Activated CD4-positive, alpha-beta memory T cell treated with anti-CD3 and anti-CD28 coated beads, Interleukin-2, amount 10 ng/mL, durations not matched to agents 7 days and 5 days (primary cell): ENCODE data around the gene MRTFA. TPM values are rescaled to one million over a fixed set of nuclear protein-coding genes. Genes with fewer than 3 reads are reported as not detected.

Source experiments
- CTCF ChIA-PET: fragments of 350-600 bp; sonication (Branson Sonifier 250); formaldehyde crosslinking; loops from one replicate; lab custom pipeline; 2021; ENCODE audit warnings: antibody characterized with exemption, inconsistent platforms; lab: Charles Lee
- POLR2A ChIA-PET: fragments of 350-600 bp; sonication (Branson Sonifier 250); formaldehyde crosslinking; loops from one replicate; lab custom pipeline; 2021; ENCODE audit warnings: antibody characterized with exemption; lab: Charles Lee
- DNase-seq: peaks from one replicate; pipeline ENCODE4 v3.0.0-alpha.2; 2020
- H3K27ac Mint-ChIP-seq: one replicate; pipeline ENCODE4 v1.8.0; 2021; ENCODE audit warnings: mild to moderate bottlenecking, mixed read lengths
- H3K27me3 Mint-ChIP-seq: one replicate; pipeline ENCODE4 v1.8.0; 2021; ENCODE audit warnings: mixed read lengths
- H3K36me3 Mint-ChIP-seq: one replicate; pipeline ENCODE4 v1.8.0; 2021; ENCODE audit warnings: low read depth, mixed read lengths
- H3K4me1 Mint-ChIP-seq: one replicate; pipeline ENCODE4 v1.8.0; 2021; ENCODE audit warnings: mixed read lengths
- H3K4me3 Mint-ChIP-seq: one replicate; pipeline ENCODE4 v1.8.0; 2021; ENCODE audit warnings: mild to moderate bottlenecking, mixed read lengths
- H3K9me3 Mint-ChIP-seq: one replicate; pipeline ENCODE4 v1.8.0; 2021; ENCODE audit warnings: mixed read lengths
- total RNA-seq, 2 experiments: library from RNA; stranded (reverse); gene quantifications; one replicate each; pipeline ENCODE4 v1.2.3, GENCODE V29; 2021

MRTFA gene
- total RNA-seq, 2 experiments from 2014 or later = 58.5 to 61.5 TPM

DNA sequence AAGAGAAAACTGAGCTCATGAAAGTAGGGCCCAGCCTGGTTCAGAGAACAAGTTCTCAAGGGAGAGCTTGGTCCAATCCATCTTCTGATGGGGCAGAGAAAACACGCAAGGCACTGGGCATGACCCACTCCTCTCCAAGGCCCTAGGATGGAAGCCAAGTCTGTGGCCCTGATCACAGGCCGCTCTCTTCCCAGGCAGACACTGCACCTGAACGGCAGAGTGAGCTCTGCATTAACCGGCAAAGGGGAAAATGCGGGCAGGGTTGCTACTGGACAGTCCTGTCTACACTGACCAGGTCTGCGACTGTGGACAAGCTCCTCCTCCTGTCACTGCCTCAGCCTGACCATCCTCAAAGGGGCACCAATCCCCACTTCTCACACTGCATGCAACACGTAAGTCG, 216.8 kb downstream of the MRTFA start:
- no peak for DNase-seq
- peaks cover 57% of the 10 kb centered on the region for H3K36me3 Mint-ChIP-seq
- H3K27ac Mint-ChIP-seq = no peak overlapping the region
- peaks cover 19% of the 10 kb centered on the region for H3K4me1 Mint-ChIP-seq
- no peaks in the 10 kb centered on the region for H3K9me3 Mint-ChIP-seq
- no peak overlapping the region for H3K4me3 Mint-ChIP-seq
- CTCF ChIA-PET = no interaction called here
- POLR2A ChIA-PET = interaction anchor here (0.9 kb wide), 1 partner anchor 17 kb away, joined by 3 read pairs; no protein-coding TSS in a partner anchor
- no peaks in the 10 kb centered on the region for H3K27me3 Mint-ChIP-seq

GRCh38 chr22:40418366-40419201, 217.9 kb downstream of the MRTFA start:
- DNase-seq = no peak
- Mint-ChIP-seq H3K4me1 (peaks cover 25% of the 10 kb centered on the region), H3K9me3 (no peaks in the 10 kb centered on the region), H3K36me3 (peaks cover 63% of the 10 kb centered on the region), H3K4me3 (no peak overlapping the region), H3K27ac (no peak overlapping the region), H3K27me3 (no peaks in the 10 kb centered on the region)
- POLR2A ChIA-PET = interaction anchor here (0.9 to 1.1 kb wide), 3 partner anchors 18 to 228 kb away, joined by 3 read pairs; no protein-coding TSS in a partner anchor
- CTCF ChIA-PET = no interaction called here

DNA sequence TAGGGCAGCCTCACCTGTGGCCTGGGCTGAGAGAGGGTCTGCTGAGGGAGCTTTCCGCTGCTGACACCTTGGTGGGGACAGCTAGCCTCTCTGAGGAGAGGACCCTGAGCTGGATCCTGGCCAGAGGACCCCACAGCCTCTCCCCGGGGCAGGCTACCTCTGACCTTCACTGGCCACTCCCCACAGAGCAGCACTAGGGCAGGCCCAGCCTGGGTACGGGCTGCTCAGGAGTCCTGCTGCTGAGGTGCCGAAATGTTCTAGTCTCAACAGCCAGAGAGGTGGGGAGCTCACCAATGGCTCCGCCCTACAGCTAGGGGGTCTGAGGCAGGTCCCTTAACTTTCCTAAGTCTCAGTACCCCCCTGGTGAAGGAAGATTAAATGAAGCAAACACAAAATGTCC, 218.6 kb downstream of the MRTFA start:
- POLR2A ChIA-PET = interaction anchor here (1.0 kb wide), 1 partner anchor 229 kb away, joined by 3 read pairs; no protein-coding TSS in a partner anchor
- no peak overlapping the region for H3K27ac Mint-ChIP-seq

DNA sequence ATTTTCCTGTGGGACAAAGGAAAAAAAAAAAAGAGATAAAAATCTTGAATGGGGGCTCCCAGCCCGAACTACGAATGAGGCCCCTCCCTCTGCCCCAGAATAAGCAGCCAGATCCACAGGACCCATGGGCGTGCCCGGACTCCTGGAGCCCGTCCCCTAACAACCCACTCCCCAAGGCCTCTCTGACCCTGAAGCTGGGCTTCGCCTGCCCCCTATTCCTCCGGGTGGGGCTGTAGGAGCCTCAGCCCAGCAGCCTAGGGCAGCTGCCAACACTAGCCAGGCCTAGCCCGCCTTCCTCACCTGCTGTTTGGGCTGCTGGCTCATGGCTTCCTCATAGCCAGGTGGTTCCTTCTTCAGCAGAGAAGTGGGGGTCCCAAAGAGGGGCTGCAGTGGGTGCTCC, 219.5 kb downstream of the MRTFA start:
- Mint-ChIP-seq H3K4me3 (no peak overlapping the region), H3K27ac (no peak overlapping the region), H3K36me3 (peaks cover 55% of the 10 kb centered on the region)

More for the DNA sequence above, 218.6 kb downstream of the MRTFA start:
- Mint-ChIP-seq H3K9me3 (no peaks in the 10 kb centered on the region), H3K36me3 (peaks cover 56% of the 10 kb centered on the region), H3K27me3 (no peaks in the 10 kb centered on the region), H3K4me1 (peaks cover 25% of the 10 kb centered on the region), H3K4me3 (no peak overlapping the region)
- CTCF ChIA-PET = no interaction called here
- no peak for DNase-seq

DNA sequence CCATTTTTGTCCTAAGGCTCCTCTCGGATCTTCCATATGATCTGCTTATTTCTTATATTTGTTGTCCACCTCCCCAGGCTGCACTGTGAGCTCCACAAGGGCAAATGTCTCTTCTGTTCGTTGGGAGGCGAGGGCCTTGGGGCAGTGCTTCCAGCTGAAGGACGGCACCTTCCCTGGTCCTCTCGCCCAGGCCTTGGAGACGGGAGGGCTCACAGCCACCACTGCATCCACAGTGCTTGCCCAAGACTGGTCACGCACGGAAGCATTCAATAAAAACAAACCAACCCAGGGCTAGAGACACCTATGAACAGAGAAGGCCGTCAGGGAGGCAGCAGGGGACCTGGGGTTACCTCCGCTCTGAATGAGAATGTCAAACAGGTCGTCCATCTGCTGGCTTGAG, 219.9 kb downstream of the MRTFA start:
- ChIA-PET CTCF (no interaction called here), POLR2A (no interaction called here)
- H3K4me1 Mint-ChIP-seq = peaks cover 25% of the 10 kb centered on the region
- H3K4me3 Mint-ChIP-seq = no peak overlapping the region
- no peaks in the 10 kb centered on the region for H3K9me3 Mint-ChIP-seq
- peaks cover 54% of the 10 kb centered on the region for H3K36me3 Mint-ChIP-seq
- no peaks in the 10 kb centered on the region for H3K27me3 Mint-ChIP-seq
- H3K27ac Mint-ChIP-seq = peak overlapping the region; percentile 40
- DNase-seq = no peak

More for the DNA sequence above, 219.5 kb downstream of the MRTFA start:
- peaks cover 25% of the 10 kb centered on the region for H3K4me1 Mint-ChIP-seq
- no peaks in the 10 kb centered on the region for H3K9me3 Mint-ChIP-seq
- DNase-seq = no peak
- no peaks in the 10 kb centered on the region for H3K27me3 Mint-ChIP-seq
- ChIA-PET CTCF (no interaction called here), POLR2A (no interaction called here)

GRCh38 chr22:40416267-40416570, 220.3 kb downstream of the MRTFA start:
- H3K4me1 Mint-ChIP-seq = peaks cover 25% of the 10 kb centered on the region
- DNase-seq = no peak
- peaks cover 54% of the 10 kb centered on the region for H3K36me3 Mint-ChIP-seq
- no peaks in the 10 kb centered on the region for H3K27me3 Mint-ChIP-seq
- no peak overlapping the region for H3K4me3 Mint-ChIP-seq
- H3K27ac Mint-ChIP-seq = peak overlapping the region; percentile 40
- ChIA-PET POLR2A (interaction anchor here (0.7 to 1.0 kb wide), 2 partner anchors 21 to 150 kb away, joined by 3 read pairs; no protein-coding TSS in a partner anchor), CTCF (no interaction called here)
- H3K9me3 Mint-ChIP-seq = no peaks in the 10 kb centered on the region

DNA sequence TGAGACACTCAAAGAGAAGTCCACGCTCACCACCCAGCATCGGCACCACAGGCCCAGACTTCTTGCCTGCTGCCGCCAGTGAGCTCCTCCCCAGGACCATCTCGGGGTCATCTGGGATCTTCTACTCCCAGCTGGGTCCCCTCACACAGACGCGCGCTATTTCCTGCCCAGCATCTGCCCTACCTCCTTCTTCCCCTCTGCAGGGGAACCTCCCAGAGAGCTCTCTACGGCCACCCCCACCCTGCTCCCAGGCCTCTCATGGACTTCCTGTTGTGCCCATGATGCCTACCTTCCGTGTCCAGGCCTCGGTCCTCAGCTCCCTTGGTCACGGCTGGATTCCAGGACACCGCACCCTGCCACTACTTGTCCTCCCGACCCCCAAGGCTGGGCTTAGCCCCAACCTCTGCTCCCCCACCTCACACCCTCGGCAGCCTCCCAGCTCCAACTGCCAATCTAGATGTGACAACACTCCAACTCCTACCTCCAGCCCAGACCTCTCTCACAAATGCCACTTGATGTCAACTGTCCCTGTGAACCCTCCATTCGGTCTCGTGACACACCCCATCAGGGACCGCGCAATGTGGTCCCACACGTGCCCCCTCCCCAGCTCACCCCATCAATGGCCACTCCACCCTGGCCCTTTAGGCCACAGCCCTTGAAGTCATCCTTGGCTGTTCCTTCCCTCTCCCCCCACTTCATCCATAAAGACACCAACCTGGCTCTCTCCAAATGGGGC, 220.8 kb downstream of the MRTFA start:
- H3K27ac Mint-ChIP-seq = peak overlapping the region; percentile 56
- peaks cover 25% of the 10 kb centered on the region for H3K4me1 Mint-ChIP-seq
- H3K4me3 Mint-ChIP-seq = no peak overlapping the region
- POLR2A ChIA-PET = interaction anchor here (0.7 to 1.0 kb wide), 2 partner anchors 21 to 151 kb away, joined by 3 read pairs; no protein-coding TSS in a partner anchor
- no peak for DNase-seq
- CTCF ChIA-PET = no interaction called here
- H3K27me3 Mint-ChIP-seq = no peaks in the 10 kb centered on the region
- H3K36me3 Mint-ChIP-seq = peaks cover 54% of the 10 kb centered on the region
- H3K9me3 Mint-ChIP-seq = no peaks in the 10 kb centered on the region

GRCh38 chr22:40414838-40415505, 221.5 kb downstream of the MRTFA start:
- peaks cover 58% of the 10 kb centered on the region for H3K36me3 Mint-ChIP-seq
- no peak overlapping the region for H3K4me3 Mint-ChIP-seq
- peak overlapping the region; percentile 56 for H3K27ac Mint-ChIP-seq
- no peaks in the 10 kb centered on the region for H3K27me3 Mint-ChIP-seq
- ChIA-PET POLR2A (interaction anchor here (1.0 kb wide), 1 partner anchor 152 kb away, joined by 3 read pairs; no protein-coding TSS in a partner anchor), CTCF (no interaction called here)
- no peak for DNase-seq
- H3K9me3 Mint-ChIP-seq = no peaks in the 10 kb centered on the region
- peaks cover 25% of the 10 kb centered on the region for H3K4me1 Mint-ChIP-seq

DNA sequence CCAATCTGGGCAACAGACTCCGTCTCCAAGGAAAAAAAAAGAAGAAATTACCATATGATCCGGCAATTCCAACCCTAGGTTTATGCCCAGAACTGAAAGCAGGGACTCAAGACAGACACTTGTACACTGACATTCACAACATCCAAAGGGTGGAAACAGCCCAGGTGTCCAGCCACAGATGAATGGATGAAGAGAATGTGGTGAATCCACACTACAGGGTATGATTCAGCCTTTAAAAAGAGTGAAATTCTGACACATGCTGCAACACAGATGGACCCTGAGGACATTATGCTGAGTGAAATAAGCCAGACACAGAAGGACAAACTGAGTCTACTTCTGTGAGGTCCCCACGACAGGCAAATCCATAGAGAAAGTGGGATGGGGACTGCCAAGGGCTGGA, 222.2 kb downstream of the MRTFA start:
- Mint-ChIP-seq H3K27ac (peak overlapping the region; percentile 57), H3K27me3 (no peaks in the 10 kb centered on the region), H3K36me3 (peaks cover 55% of the 10 kb centered on the region), H3K4me1 (peaks cover 25% of the 10 kb centered on the region), H3K9me3 (no peaks in the 10 kb centered on the region), H3K4me3 (no peak overlapping the region)
- DNase-seq = no peak
- ChIA-PET CTCF (interaction anchor here (1.0 kb wide), 1 partner anchor 66 kb away, joined by 3 read pairs; no protein-coding TSS in a partner anchor), POLR2A (no interaction called here)

GRCh38 chr22:40413873-40414272, 222.6 kb downstream of the MRTFA start:
- DNase-seq = no peak
- peaks cover 25% of the 10 kb centered on the region for H3K4me1 Mint-ChIP-seq
- no peaks in the 10 kb centered on the region for H3K9me3 Mint-ChIP-seq
- ChIA-PET CTCF (interaction anchor here (1.0 kb wide), 1 partner anchor 66 kb away, joined by 3 read pairs; no protein-coding TSS in a partner anchor), POLR2A (no interaction called here)
- H3K27me3 Mint-ChIP-seq = no peaks in the 10 kb centered on the region
- peak overlapping the region; percentile 57 for H3K27ac Mint-ChIP-seq
- H3K36me3 Mint-ChIP-seq = peaks cover 55% of the 10 kb centered on the region
- no peak overlapping the region for H3K4me3 Mint-ChIP-seq

DNA sequence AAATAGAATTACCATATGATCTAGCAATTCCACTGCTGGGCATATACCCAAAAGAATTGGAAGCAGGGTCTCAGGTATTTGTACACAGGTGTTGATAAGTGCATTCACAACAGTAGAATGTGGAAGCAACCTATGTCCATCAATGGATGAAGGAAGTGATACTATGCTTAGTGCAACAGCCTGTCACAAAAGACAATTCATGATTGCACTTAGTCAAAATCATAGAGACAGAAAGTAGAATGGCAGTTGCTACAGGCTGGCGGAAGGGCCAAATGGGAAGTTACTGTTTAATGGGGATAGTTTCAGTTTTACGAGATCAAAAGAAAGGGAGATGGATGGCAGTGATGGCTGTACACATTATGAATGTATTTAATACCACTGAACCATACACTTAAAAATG, 224.1 kb downstream of the MRTFA start:
- H3K27me3 Mint-ChIP-seq = no peaks in the 10 kb centered on the region
- H3K27ac Mint-ChIP-seq = peak overlapping the region; percentile 41
- H3K9me3 Mint-ChIP-seq = no peaks in the 10 kb centered on the region
- ChIA-PET CTCF (no interaction called here), POLR2A (interaction anchor here (1.0 kb wide), 1 partner anchor 12 kb away, joined by 3 read pairs; no protein-coding TSS in a partner anchor)
- H3K4me1 Mint-ChIP-seq = peaks cover 25% of the 10 kb centered on the region
- DNase-seq = no peak
- peaks cover 51% of the 10 kb centered on the region for H3K36me3 Mint-ChIP-seq
- no peak overlapping the region for H3K4me3 Mint-ChIP-seq

- no peaks in the 10 kb centered on the region for H3K9me3 Mint-ChIP-seq
- no peak overlapping the region for H3K4me3 Mint-ChIP-seq
- POLR2A ChIA-PET = interaction anchor here (1.0 kb wide), 1 partner anchor 11 kb away, joined by 3 read pairs; no protein-coding TSS in a partner anchor
- peaks cover 23% of the 10 kb centered on the region for H3K4me1 Mint-ChIP-seq
- DNase-seq = no peak
- CTCF ChIA-PET = no interaction called here
- H3K36me3 Mint-ChIP-seq = peaks cover 51% of the 10 kb centered on the region
- H3K27me3 Mint-ChIP-seq = no peaks in the 10 kb centered on the region
- H3K27ac Mint-ChIP-seq = no peak overlapping the region
Measured at GRCh38 chr22:40411506-40411861, 225.0 kb downstream of the MRTFA start.
